Left forelimb (tissue), 1 donor: ENCODE measurements around the gene ARL11.

ENCODE experiments used
- DNase-seq: peaks from one replicate; pipeline ENCODE4 v3.0.0-alpha.2; 2018; ENCODE audit warnings: low spot score

The ARL11 gene

DNA sequence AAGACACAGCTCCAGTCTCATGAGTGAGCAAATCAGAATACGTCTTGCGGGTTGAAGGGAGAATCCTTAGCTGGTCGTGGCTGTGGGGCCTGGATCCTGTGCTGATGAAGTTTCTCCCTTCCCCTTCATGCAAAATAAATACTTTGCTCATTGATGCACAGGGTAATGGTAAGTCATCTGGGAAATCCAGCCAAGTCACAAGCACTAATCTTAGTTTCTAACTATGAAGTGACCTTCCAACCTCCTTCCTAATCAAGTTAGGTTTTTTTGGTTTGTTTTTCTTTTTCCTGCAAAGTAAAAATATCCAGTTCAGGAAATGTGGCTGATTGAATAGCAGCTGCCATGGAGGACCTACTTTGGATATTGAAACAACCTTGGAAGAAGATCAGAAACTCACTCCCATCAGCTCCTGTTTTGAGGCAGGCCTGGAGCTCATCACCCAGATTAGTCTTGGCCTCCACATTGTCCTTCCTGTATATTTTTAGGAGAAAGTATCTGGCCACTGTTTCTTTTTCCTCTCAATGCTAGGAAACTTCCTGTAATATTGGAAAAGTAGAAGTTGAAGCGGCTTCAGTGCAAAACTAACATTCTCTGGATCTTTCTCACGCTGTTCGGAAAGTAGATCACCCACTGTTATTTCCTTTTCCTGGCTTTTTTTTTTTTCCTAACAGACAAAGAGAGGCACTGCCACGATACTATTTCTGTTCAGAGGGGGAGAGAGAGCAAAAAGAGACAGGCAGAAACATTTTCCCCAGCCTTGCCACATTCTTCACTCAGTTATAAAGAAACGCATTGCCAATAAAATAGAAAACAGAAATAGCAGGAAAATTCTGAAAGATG, 12.3 kb upstream of the ARL11 start:
- no peak for DNase-seq

DNA sequence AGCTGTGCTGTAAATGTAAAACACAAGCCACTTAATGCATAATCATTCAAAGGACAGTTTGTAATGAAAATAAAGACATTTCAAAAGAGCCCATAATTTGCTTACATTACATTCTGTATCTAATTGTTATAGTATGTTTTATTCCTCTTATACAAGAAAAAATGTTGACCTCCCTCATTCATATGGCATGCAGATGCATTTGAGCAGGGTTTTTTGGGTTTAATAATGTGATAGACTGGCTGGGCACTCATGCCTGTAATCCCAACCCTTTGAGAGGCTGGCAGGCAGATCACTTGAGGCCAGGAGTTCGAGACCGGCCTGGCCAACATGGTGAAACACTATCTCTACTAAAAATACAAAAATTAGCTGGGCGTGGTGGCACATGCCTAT, 11.6 kb upstream of the ARL11 start:
- no peak for DNase-seq

DNA sequence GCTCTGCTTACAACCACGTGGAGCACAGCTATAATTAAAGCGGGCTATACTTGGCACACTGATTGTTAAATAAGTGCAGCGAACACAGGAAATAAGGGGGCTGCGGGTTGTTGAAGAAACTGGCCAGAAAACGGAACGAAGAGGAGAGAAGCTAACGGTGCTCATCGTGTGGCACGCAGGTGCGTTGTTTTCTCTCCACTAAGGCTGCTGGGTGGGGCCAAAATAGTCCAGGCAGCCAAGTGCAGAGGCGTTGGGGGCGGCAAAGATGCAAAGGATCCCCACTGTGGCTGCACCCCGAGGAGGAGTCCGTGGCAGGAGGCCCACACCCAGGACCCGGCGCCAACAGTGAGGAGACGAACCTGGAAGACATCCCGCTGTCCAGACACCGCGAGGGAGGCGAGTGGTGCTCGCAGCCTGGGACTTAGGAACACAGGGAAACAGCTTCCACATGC, 8.1 kb upstream of the ARL11 start:
- DNase-seq = no peak

DNA sequence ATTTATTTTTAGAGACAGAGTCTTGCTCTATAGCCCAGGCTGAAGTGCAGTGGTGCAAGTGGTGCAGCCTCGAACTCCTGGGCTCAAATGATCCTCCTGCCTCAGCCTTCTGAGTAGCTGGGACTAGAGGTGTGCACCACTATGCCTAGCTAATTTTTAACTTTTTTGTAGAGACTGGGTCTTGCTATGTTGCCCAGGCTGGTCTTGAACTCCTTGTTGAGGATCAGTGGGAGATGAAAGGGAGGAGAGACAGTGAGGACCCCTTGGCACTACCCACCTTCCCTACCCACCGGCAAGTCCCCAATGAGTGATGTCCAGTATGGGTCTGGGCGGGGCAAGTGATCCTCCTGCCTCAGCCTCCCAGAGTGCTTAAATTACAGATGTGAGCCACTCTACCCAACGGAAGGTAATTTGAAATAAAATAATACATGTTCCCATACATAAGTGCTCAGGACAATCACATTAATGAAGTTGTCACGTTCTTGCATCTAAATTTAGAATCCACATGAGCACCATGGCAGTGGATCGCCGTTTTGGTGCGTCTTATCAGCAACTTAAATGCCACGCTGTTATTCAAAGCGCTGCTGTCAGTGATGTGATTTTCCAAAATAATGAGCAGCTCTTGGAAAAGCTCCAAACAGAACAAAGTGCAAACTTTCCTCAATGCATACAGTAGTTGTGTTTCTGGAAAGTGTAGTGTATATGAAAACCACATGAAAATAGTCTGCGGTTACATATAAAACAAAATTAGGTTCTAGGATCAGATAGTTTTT, 5.9 kb upstream of the ARL11 start:
- DNase-seq = no peak

DNA sequence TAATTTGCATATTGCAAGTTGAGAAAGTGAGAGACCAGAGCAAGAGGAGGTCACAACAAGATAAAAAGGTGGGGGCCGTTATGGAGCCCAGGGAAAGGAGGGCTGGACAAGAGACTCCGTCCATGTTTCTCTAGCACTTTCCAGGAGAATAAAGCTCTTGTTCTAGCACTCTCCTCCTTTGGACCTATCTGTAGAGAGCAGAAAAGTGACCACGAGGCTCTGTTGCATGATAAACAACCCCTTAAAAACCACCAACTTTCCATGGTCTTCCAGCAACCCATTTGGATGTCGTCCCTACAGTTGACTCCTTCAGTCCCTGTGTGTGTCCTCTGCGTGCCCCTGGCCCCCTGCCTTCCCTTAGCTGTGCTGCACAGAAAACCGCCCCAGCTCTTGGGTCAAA, 4.1 kb upstream of the ARL11 start:
- no peak for DNase-seq

DNA sequence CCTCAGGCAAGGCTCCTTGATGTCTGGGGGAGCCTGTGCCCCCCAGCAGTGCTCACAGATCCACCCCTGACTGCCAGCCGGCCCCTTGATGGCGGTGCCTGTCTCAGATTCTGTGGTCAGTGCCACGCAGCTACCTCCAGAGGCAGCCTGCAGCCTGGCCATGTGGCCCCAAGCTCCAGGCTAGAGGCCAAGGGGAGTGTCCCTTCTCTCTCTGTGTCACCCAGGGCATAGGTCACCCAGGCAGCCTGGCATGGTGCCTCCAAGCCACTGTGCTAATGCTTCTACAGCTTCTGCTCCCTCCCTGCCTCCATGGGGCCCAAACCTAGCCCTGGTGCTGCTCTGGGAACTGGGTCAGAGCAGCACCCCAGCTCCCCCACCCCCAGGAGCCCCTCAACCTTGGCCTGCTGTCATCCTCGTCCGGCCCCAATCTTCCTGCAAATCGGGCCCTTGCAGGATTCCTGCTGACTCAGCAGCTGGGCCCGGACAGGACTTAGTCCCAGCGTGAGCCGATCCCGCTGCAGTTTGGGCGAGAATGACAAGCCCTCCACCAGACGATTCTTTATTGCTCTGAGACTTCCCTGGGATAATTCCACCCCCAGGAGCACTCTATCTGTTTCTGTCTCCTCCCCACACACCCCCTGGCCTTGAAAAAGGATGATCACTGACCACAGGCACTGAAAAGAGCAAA, 2.8 kb upstream of the ARL11 start:
- no peak for DNase-seq

DNA sequence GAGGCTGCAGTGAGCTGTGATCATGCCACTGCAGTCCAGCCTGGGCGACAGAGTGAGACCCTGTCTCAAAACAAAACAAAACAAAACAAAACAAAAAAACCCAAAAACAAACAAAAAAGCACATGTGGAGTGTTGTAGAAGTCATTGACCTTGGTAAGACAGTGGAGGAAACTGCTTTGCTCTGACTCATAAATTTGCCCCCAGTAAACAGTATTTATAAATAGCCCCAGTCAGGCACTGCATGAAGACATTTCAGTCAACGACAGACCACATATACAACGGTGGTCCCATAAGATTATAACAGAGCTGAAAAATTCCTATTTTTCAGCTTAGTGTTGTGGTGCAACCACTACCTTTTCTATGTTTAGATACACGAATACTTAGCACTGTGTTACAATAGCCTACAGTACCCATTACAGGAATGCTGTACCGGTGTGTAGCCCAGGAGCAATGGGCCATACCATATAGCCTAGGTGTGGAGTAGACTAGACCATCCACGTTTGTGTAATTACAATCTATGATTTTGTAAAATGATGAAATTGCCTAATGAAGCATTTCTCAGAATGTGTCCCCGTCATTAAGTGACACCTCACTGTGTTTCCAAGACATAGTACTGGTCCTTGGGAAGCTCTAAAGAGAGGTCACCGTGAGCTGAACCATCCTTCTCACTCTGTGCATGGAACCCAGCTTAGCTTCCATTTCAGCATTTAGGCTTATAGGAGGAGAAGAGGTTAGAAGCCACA, 1.1 kb downstream of the ARL11 start:
- no peak for DNase-seq

DNA sequence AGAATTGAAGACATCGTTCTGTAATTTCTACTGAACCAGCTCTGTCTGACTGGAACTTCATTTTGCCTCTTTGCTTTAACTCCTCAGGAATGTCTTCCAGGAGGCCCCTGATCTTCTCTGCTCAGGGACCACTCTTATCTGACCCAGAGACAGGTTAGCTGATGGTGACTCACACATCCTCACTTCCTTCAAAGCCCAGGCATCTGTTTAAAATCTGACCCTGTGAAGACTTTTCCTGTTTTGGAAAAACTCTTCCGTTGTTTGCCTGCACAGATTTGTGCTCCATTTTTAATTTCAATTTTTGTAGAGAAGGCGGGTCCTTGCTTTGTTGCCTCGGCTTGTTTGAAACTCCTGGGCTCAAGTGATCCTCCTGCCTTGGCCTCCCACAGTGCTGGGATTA, 1.6 kb downstream of the ARL11 start:
- DNase-seq = no peak

DNA sequence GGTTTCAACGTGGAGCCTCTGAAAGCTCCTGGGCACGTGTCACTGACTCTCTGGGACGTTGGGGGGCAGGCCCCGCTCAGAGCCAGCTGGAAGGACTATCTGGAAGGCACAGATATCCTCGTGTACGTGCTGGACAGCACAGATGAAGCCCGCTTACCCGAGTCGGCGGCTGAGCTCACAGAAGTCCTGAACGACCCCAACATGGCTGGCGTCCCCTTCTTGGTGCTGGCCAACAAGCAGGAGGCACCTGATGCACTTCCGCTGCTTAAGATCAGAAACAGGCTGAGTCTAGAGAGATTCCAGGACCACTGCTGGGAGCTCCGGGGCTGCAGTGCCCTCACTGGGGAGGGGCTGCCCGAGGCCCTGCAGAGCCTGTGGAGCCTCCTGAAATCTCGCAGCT, 2.3 kb downstream of the ARL11 start:
- DNase-seq = no peak

DNA sequence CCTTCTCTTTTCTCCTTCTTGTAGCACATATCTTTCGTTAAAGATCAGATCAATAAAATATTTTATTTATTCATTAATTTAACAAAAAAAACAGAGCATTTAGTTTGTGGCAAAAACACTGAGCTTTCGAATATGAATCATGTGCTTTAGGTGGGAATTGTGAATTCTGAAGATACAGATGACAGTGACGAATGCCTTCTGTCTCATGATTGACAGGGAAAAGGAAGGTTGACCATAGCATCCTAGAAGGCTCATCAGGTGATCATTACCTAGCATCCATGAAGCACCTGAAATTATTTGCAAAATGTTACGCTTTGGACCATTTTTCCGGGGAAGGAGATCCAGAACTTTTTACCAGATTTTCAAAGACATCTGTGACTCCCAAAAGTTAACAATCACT, 3.8 kb downstream of the ARL11 start:
- no peak for DNase-seq

DNA sequence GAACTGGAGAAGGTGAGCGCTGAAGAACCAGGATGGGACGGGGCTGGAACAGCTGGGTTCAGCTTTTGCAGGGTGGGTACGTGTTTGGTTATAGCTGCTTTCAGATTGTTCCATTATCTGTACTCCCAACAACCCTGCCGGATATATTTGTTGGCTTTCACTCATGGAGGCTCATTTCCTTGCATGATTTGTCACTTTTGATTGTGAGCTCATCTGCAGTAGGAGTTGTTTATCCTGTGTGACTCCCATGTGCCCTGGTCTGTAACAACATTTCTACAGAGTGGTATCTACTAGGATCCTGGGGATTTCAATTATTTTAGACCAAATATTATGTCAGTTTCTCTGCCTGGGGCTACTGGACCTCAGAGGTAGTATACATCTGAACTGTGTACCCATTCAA, 5.4 kb downstream of the ARL11 start:
- DNase-seq = no peak

DNA sequence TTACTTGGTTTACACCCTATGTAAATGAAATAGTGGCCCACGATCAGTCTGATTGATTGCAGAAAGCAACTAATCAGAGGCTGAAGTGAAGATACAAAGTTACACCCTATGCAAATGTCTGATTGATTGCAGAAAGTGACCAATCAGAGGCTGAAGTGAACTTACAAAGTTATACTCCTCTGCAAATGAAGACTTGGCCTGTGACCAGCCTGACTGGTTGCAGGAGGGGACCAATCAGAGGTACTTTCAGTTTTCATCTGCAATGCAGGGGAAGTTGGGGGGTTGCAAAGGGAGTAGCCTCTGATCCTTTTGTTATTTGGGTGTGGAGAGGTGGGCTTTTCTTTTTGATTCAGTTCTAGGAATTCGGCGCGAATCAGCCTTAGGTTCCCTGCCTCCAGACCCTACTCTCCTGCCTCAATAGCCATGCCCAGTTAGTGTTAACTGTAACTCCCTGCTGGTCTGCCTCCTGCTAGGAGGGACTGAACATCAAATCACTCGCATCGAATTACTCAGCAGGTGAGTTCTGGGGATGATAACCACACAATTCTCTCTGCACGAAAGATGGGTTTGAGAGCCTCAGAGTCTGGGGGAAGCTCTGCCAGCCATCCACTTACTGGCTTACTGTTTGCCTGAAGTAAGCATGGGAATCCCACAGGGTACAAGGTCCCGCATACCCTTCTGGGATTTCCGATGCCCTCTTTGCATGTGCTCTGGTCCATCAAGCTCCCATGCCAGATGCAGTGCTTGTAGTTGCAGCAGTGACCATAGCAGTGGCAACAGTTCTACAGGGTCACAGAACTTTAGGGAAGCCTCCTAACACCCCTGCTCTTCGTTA, 7.5 kb downstream of the ARL11 start:
- DNase-seq = no peak

DNA sequence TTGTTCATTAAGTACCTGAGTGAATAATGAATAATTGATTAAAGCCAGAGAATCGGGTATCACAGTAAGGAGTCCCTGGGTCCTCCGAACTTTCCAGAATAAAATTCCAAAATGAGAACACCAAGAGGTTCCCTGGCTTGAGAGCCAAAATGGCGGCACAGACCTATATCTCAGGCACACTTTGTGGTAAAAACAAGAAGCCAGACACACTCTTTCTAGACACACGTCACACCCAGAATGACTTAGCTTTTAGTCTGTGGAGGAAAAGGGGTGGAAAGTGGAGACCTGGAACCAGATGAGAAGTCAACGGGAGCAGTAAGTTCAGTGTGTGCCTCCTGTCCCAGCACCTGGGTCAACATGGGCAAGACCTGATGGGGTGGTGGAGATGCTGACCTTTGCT, 8.4 kb downstream of the ARL11 start:
- no peak for DNase-seq

DNA sequence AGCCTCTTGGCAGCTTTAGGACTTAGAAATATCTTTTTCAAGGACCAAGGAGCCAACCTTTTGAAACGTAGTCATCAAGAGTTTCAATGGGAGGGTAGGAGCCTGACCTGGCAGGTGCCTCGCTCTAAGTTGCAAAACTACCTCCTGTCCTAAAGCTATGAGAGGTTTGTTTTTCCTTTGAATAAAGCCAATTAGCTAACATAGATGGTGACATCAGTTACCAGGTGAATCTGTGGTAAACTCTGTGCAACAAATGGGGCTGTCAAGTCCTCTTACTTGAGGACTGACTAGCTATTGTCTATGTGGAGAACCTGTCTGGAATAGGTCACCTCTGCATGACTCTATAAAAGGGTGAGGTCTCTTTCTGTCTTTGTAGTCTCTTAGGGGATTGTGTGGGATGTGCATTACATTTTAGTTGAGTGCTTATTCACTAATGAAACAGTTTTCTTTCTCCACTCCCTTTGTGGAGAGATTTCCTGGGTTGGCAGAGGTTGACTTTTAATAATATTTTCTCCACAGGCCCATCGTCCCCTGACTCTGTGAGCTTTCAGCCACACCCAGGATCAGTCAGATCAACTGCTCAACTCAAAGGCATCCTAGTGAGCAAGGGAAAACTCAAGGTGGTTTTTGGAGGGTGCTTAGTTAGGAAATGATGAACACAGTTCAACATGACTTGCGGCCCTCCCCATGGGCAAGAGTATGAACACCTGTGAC, 9.9 kb downstream of the ARL11 start:
- no peak for DNase-seq

DNA sequence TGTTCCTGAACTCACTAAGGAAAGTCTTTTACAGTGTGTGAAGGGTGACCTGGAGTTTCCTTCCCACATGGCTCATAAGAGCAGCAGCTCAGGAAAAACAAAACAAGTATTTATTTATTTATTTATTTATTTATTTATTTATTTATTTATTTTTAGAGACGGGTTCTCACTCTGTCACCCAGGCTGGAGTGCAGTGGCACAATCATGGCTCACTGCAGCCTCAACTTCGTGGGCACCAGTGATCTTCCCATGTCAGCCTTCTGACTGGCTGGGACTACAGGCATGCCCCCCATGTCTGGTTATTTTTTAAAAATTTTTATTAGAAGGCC, 10.4 kb downstream of the ARL11 start:
- DNase-seq = no peak

DNA sequence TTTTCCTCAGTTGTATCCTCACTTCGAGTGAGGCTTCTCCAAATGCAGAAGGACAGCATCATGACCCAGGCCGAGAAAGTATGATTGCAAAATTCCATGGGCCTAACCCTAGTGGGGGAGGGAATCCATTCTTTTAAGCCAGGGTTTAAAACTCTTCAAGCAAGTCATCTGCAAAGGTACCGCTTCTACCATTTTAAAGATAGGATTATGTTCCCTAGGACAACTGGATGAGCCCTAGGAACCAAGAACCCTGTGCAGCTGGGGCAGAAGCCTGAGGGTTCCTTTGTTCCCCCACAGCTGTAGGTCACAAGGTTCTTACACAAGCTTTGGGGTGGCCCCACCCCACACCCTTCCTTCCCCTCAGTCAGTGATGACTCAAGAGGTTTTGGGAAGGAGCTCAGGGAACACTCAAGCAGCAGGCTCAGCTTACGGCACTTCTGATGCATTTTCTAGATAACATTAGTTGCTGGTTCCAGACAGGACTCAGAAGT, 13.5 kb downstream of the ARL11 start:
- DNase-seq = no peak

DNA sequence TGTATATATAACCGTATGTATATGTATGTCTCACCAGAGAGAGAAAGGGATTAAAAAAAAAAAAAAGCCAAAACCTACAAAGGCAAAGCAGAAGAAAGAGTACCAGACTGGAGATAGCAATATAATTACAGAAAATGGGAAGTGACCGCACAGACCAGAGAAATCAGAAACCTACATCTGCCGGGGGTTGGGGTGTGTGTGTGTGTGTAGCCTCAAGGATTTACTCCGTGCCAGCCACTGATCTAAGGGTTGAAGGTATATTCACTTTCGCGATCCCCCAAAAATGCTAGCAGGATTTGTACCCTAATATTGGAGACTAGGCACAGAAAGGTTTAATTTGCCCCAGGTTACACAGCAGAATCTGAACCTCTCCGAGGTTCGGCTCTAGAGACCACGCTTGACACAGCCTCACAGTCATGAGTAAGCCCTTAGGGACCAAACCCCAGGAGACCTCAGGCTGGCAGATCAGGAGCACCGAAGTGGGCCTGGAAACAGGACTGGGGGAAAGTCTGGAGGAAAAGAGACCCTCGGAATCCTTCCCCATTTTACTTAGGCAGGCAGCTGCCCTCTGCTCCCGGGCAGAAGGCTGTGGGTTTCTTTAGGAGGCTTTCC, 14.8 kb downstream of the ARL11 start:
- no peak for DNase-seq

DNA sequence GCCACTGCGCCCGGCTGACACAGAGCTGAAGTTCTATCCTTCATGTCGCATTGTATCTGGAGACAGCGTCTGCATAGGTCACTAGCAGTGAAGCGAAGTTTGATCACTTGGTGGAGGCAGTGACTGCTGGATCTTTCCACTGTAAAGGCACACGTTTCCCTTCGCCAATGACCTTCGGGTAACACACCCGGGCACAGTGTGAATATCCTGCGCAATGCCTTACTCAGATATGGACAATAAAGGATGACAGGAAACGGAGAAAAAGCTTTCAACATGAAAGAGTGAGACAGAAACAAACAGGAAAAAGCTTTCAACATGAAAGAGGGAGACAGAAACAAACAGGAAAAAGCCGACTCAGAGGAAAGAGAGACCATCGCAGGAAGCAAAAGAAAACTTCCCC, 17.1 kb downstream of the ARL11 start:
- no peak for DNase-seq

DNA sequence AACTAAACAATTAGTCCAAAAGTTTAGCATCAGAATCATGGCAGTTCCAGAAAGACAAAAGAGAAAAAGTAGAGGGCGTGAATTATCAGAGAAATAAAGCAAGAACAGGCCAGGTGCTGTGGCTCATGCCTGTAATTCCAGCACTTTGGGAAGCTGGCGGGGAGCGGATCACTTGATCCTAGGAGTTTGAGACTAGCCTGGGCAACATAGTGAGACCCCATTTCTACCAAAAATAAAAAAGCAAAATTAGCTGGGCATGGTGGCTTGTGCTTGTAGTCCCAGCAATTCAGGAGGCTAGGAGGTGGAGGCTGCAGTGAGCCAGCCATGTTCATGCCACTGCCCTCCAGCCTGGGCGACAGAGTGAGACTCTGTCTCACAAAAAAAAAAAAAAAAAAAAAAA, 18.4 kb downstream of the ARL11 start:
- DNase-seq = no peak
